GM19025 (cell line): Measurements from ENCODE around the gene RSPH9.

Experiments used
- ATAC-seq: cut with Tn5 transposase; IDR thresholded peaks from one replicate; pipeline ENCODE4 v1.9.1; 2021; ENCODE audit warnings: mild to moderate bottlenecking, low read depth, moderate library complexity; ENCODE audit not compliant: unreplicated experiment

Gene RSPH9

DNA sequence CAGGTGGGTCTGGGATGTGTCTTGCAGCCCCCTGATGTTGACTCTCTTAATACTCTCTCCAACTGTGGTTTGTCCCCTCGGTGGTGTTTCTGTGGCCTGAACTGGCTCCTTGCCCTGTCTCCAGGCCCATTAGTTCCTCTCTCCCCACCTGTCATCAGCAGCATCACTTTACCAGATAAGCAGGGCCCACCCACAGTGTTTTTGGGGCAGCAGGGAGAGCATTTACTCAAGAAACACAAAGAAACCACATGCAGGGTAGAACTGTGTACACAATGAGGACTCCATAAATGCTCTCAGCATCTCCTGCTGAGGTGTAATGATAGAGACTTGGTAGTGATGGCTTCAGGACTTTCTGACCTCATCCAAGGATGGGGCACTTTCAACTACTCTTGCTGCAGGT, 62.9 kb downstream of the RSPH9 start:
- ATAC-seq, result no peak

DNA sequence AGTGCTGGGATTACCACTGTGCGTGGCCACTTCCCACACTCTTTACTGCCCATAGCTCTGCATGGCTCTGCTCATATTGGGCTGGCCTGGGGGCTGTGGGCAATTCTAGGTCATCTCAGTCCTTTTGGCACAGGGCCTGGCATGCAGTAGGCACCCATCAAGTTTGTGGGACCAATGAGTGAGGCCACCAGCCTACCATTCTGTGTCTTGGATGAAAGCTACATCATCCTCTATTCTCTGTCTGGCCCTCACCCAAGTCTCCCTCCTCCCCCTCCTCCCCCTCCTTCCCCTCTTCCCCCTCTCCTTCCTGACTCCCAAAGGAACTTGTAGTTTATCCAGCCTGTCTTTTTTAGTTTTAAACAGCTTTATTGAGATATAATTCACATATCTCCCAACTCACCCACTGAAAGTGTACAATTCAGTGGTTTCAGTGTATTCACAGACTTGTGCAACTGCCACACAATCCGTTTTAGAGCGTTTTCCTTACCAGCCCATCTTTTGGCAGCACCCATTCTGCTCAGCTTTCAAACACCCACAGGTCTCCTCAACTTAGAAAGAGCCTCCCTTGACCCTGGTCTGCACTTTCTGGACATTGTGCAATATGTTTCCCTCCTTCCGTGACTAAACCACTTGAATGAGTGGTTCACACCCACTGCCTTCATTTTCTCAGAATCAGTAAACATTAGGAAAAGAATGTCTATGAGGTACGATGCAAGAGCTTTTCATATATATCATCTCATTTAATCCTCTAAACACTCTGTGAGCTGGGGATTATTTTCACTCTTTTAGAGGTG, 64.2 kb downstream of the RSPH9 start:
- no peak for ATAC-seq

DNA sequence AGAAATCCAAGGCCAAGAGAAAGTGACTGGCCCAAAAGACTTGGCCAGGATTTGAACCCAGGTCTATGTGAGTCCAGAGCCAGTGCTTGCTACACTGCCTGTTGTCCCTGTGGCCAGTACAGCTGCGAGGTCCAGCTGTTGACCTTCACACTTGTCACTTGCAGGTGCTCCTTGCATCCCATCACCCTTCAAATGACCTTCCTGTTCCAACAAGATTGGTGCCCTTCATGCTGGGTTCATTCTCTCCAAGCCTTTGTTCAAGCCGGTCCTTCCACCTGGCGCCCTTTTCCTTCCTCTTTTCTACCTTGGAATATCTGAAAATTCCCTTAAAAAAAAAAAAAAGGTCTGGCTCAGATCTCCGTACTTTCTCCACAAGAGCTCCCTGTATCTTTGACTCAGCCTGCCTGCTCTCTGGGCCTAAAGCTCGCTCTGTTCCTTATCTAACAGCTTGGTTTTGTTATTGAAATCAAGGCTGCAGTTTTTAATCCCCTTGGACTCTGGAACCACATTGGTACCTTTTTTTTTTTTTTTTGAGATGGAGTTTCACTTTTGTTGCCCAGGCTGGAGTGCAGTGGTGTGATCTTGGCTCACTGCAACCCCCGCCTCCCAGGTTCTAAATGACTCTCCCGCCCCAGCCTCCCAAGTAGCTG, 64.9 kb downstream of the RSPH9 start:
- ATAC-seq, result no peak

DNA sequence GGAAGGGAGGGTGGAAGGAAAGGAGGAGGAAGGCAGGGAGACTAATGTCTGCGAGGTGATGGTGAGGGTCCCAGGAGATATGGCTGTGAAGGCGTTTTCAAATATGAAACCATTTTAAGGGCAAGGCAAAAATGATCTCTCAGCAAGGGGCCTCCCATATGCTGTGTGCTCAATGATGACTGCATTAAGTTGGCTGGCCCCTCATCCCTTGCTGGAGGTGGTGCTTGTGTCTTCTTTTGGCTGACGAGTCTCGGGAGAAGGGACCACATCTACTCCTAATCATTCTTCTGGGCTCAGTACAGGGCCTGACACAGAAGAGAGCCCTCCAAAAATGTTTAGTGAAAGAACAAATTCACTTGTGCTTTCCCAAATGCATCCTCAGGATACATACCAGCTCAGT, 65.7 kb downstream of the RSPH9 start:
- no peak for ATAC-seq

DNA sequence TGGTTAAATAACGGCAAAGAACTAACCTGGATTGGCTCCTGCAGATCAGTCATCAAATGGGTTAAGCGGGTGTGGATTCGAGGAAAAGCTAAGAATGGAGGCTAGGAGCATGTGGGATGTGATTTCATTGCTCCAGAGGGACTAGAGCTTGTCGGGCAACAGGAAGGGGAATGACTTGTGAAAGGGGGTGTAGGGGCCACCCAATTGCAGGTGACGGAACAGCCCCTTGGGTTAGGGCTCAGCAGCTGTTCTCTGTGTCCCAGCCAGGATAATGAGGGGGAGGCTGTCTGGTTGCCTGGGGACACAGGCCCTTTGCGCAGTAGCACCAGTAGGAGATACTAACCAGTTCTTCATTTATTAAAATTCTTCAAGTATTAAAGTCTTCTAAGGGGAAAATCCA, 67.7 kb downstream of the RSPH9 start:
- ATAC-seq, result no peak

DNA sequence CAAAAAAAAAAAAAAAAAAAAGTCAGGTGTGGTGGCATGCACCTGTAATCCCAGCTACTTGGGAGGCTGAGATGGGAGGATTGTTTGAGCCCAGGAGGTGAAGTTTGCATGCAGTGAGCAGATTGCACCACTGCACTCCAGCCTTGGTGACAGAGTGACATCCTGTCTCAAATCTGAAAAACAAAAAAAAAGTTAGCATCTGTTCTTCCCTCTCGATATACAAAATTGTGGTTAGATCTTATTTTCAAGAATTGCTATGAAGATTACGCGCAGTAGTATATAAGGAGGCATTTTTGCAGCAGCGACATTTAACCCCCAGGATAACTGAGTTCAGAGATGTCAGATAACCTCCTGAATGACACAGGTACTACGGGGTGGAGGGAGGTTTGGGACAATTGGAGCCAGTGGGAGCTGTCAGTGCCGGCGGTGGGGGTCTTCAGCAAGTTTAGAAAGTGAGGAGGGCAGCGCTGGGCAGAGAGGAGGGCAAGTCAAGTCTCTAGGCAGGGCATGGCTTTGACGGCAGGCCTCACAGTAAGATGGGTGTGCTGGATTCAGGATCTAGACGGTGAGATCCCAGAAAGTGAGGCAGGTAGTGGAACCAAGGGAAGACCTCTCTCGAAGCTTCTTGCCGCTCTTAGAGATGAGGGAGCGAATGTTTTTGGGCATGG, 68.9 kb downstream of the RSPH9 start:
- ATAC-seq, result no peak

DNA sequence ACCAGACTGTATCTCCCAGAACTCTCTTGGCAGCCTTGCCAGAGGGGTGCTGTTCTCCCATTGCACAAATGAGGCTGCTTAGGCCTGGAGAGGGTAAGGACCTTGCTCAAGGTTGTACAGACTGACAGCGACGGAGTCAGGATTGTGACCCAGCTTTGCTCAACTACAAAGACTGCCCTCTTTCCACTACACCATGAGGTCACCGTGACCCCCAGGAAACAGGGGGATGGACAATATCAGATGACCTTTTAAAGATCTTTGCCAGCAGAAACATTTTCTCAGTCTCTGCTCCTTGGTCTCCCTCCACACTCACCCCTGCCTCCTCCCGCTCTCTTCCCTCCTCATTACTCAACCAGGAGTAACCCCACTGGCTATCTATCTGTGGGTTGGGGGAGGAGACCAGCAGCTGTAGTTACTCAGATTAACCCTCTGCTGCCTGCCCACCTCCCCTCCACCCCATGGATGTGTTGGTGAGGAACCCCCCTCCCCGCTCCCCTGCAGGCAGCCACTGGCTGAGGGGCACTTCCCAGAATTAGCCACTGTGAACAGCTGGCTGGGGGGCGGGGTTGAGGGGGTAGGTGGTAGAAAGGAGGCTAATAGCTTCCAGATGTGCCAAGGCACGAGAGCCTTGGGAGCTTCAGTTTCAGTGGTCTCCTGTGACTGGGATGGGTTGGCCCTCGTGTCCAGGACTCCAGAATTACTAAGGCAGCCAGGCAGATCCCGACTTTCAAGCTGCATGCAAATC, 69.6 kb downstream of the RSPH9 start:
- ATAC-seq, result peak; percentile 19

DNA sequence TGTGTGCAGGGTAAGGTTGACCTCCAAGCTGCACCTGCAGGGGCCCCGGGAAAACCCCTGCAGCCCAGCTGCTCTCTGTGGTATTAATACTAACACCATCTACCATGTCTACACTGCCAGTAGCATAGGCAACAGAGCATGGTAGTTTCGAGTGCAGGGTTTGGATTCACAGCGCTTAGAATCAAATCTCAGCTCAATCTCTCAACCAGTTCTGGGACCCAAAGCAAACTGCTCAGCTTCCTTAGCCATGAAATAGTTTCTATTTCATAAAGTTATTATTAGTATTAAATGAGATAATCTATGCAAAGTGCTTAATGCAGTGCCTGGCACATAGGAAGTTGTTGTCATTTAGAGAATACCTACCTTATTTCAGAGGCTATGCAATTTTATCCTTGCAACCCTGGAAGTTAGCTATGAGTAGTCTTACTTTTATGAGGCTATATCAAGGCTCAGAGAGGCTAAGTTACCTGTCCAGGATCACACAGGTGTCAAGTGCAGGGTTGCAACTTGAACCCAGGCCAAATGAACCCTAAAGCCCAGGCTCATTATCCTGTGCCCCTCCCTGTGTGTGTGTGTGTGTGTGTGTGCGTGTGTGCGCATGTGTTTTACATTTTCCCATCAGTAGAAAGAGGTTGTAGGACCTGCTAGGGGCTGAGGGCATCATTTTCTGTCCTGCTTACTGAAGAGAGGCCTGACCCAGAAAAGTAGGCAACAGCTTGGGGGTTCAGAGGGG, 70.4 kb downstream of the RSPH9 start:
- ATAC-seq, result peak; percentile 94

DNA sequence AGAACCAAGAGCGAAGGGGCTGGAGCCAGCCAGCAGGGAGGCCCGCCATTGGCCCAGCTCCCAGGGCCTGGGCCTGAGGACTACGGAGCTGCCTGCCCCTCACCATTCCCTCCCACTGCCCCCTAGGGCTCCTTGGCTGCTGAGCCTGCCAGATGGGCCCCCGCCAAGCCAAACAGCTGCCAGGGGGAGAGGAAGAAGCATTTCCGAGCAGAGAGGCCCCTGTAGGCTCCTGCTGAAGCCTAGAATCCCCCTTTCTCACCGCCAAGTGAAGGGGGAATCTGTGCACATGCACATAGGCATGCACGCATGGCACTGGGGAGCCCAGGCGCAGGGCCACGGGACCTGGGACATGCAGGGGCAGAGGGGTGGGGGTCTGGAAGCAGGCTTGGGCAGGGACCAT, 71.3 kb downstream of the RSPH9 start:
- ATAC-seq, result no peak

DNA sequence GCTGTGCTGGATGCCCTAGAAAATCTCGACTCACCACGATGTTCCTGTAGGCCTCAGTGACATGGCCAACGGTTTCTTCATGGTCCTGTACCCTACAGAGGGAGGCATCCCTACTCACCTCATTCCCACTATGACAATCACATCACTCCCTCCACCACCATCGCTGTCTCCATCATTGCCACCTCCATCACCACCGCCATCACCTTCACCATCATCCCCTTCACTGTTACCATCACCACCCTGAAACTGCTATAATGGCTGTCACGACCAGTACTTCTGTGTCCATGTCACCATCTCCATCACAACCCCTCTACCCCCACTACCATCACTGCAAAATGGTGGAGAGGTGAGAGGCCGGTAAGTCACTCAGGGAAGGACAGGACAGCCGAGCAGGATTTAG, 72.6 kb downstream of the RSPH9 start:
- ATAC-seq, result no peak

DNA sequence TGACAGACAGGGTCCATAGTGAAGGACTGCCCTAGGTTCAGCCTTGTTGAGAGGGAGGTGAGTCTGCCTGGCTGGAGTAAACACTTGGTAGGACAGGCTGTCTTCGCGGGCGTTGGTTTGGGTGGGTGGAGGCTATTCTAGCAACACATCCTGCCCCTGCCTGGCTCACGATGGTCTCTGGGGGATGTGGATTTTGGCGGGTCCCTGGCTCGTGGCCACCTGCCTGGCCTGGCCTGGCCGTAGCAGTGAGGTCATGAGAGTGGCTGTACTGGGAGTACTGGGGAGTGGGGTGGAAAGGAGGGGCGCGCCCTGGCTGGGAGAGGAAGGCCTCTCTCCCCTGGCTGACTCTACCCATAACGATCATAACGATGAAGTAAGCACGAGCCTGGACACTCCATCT, 73.0 kb downstream of the RSPH9 start:
- ATAC-seq, result no peak

DNA sequence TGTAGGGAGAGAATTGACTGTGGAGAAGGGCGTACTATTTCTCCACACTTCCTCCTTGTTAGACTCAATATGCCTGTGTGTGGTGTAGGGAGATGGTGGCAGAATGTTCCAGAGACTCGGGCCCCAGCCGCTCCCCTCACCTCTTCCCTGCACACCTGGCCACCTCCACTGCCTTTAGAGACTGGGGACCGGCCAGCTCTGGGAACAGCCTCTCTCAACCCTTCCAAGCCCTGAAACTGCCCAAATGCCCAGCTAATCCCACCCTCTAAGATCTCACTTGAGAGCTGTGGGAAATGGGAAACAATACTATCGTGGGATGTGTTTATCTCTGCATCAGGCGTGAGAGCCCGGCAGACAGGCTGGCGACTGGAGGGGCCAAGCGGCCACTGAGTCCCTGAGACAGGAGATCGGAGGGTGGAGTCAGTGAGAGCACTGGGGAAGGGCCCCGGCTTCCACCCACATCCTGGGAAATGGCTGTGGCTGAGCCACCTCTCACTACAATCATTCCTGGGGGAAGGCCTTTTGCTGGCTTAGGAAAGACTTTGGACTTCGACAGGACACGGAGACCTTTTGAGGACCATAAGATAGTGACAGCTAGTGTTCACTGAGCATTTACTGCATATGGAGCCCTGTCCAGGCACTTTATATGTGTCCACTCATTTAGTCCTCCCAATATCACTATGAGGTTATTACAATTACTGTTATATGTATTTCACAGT, 73.7 kb downstream of the RSPH9 start:
- no peak for ATAC-seq

DNA sequence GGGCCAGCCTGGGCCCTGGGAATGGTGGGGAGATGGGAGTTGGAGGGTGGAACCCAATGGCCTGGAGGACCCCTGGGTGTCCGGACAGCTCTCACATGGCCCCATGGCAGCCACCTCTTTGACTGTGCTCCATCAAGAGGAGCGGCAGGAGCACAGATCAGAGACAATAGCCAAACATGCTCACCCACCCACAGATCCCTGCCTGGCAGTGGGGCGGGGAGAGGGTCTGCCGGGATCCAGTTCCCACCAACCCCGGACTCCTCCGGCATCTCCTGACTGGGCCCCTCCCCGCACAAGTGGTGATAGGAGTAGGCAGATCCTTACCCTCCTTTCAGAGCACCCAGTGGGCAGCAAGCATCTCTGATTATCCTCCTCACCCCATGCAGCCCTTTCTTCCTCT, 74.7 kb downstream of the RSPH9 start:
- ATAC-seq, result no peak

DNA sequence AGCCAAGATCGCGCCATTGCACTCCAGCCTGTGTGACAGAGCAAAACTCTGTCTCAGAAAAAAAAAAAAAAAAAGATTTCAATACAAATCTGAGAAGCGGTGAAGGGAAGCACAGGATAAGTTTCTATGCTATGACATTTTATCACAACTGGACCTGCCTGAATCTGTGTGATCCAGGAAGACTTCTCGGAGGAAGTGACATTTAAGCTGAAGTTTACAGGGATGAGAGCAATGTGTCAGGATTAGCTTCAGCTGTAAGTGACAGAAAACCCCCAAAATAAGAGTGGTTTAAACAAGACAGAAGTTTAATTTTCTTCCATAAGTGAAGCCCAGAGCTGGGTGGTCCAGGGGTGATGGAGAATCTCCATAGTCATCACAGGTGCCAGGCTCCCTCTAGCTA, 76.2 kb downstream of the RSPH9 start:
- no peak for ATAC-seq
